Sigmoid colon (tissue), 4 donors: ENCODE data around the gene CHCHD1.
A peak's percentile ranks its signal among the peaks of the same experiment; 100 is the strongest.

Experiments used
- POLR2A ChIP-seq, 2 donors: fragments of 450-650 bp; IDR thresholded peaks; one replicate each; pipeline ENCODE4 v1.6.1; 2016; ENCODE audit warnings: antibody characterized with exemption in 2 of 2, mild to moderate bottlenecking in 2 of 2, moderate library complexity in 2 of 2
- POLR2AphosphoS5 ChIP-seq, 4 donors: sonication (generic); formaldehyde crosslinking; IDR thresholded peaks; one replicate each; pipeline ENCODE4 v1.6.1; 2017; ENCODE audit warnings: antibody characterized with exemption in 4 of 4
- TF ChIP-seq, protein P1 (sequence below), 4 experiments: fragments of 450-650 bp in 3 of 4; fragments of 200-600 bp in 1 of 4; IDR thresholded peaks; one replicate each; pipeline ENCODE4 v1.5.1; 2016 to 2019; ENCODE audit warnings: antibody characterized with exemption in 4 of 4, mild to moderate bottlenecking in 3 of 4, moderate library complexity in 2 of 4

DNA sequence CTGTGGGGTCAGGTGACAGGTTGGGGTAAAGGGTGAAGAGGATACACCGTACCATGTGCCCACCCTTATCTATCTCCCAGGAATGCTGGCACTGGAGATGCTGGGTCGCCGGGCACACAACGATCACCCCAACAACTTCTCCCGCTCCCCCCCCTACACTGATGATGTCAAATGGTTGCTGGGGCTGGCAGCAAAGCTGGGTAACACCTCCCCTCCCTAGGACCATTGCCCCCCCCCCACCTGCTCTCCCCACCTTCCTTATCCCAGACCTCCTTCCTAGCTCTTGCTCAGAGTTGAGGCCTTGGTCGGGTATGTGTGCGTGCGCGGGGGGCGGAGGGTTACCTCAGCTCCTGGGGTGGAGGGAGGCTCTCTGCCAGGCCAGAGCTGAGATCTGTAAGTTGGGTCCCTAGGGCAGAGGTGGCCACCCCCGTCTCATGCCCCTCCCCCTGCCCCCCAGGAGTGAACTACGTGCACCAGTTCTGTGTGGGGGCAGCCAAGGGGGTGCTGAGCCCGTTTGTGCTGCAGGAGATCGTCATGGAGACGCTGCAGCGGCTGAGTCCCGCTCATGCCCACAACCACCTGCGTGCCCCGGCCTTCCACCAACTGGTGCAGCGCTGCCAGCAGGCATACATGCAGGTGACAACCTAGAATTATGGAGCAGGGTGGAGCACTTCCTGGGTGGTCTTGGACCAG lies 18.9 kb downstream of the CHCHD1 start:
- TF ChIP-seq POLR2AphosphoS5 (IDR thresholded peaks at IDR 0.05), result peak in 1 of 4 donors; percentile 30
- TF ChIP-seq, protein P1, sequence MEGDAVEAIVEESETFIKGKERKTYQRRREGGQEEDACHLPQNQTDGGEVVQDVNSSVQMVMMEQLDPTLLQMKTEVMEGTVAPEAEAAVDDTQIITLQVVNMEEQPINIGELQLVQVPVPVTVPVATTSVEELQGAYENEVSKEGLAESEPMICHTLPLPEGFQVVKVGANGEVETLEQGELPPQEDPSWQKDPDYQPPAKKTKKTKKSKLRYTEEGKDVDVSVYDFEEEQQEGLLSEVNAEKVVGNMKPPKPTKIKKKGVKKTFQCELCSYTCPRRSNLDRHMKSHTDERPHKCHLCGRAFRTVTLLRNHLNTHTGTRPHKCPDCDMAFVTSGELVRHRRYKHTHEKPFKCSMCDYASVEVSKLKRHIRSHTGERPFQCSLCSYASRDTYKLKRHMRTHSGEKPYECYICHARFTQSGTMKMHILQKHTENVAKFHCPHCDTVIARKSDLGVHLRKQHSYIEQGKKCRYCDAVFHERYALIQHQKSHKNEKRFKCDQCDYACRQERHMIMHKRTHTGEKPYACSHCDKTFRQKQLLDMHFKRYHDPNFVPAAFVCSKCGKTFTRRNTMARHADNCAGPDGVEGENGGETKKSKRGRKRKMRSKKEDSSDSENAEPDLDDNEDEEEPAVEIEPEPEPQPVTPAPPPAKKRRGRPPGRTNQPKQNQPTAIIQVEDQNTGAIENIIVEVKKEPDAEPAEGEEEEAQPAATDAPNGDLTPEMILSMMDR (IDR thresholded peaks at IDR 0.05), result no peak
- TF ChIP-seq POLR2A (IDR thresholded peaks at IDR 0.05), result no peak
